HG03354 (cell line): ENCODE data around the gene DAAM2.

Experiments used
- ATAC-seq: cut with Tn5 transposase; IDR thresholded peaks from one replicate; pipeline ENCODE4 v1.9.1; 2021; ENCODE audit warnings: mild to moderate bottlenecking; ENCODE audit not compliant: unreplicated experiment, poor library complexity, severe bottlenecking

DAAM2 gene

DNA sequence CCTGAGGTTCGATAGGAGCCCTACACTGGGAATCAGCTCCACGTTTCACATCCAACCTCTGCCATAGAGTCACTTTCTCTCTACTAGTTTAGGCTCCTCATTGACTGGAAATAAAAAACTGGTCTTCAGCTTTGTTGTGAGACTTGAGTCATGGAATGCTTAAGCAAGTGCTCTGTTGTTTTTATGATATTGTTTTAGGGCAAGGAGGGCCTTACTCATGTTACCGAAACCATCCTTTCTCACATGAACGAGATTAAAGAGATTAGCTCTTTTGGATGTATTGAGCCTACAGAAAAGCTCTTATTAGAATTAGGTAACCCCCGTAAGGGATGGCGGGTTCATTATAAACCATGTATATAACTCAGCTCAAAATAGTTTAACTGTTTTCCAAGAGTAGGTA, 149.0 kb downstream of the DAAM2 start:
- no peak for ATAC-seq

DNA sequence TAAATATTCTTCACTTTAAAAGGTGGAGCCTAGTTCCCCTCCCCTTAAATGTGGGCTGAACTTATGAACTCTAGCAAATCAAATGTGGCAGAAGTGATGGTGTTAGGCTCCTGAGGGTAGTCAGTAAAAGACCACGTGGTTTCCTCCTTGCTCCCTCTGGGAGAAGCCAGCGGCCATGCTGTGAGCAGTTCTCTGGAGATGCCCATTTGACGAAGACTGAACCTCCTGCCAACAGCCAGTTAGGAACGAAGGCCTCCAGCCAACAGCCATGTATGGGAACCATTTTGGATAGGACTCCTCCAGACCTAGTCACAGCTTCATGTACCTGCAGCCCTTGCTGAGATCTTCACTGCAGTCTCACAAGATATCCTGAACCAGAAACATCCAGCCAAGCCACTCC, 149.6 kb downstream of the DAAM2 start:
- ATAC-seq = no peak

DNA sequence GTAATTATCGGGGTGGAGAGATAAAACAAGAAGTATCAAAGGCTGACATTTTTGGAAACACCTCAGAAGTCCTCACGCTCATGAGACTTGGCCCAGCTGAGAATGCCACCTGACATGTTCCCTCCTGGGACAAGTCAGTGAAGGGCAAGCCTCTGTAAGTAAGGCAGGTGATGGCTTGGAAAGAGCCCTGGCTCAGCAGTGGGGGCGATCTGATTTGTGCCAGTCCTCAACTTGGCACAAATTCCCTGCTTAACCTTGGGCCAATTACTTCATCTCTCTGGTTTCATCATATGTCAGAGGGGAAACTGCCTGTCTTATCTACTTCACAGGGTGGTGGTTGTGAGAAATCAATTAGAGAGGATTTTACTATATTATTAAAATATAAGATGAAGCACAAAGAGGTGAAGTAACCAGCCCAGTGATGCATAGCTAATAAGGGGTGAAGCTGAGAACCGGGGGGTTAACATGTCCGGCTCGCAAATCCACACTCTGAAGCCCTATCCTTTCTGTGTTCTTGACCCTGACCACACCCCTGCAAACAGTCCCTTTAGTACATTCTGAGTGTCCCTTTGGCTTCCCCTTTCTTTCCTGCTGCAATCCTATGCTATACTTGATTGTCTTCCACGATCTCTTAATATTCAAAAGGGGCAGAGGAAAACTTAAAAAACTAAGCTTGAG, 150.9 kb downstream of the DAAM2 start:
- no peak for ATAC-seq

DNA sequence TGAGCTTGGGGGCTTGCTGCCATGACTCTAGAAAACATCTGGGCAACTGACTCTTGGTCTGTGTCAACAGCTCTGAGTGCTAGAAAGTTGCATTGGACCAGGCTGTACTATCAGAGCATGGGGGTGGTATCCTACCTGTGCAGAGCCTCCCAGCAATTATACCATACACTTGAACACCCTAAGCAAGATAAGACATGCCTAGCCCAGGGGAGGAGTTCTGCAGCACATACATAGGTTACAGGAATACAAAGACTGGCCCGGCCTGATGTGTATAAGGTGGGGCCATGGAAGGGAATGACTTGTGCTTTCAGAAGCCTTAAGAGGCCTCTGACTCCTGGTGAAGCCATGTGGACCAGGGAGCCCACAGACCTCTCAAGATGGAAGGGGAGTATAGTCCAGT, 153.4 kb downstream of the DAAM2 start:
- no peak for ATAC-seq

DNA sequence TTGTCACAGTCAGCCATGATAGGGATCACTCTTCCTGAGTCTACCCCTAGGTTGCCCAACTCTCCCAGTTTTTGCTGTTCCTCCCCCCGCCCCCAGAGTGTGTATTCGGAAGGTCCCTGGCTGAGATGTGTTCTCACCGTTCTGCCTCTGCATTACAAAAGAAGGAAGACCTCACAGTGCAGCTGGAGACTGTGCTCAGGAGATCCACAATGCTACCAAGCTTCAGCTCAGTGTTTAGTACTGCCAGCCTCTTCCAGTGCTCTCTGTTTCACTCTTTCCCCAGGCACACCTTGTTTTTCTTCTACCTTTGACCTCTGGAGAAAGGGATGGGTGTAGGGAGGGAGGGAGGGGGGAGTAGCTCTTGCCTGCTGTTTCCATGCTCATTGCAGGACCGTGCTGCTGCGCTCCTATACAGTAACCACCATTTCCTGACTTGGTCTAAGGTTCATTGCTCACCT, 155.5 kb downstream of the DAAM2 start:
- no peak for ATAC-seq

DNA sequence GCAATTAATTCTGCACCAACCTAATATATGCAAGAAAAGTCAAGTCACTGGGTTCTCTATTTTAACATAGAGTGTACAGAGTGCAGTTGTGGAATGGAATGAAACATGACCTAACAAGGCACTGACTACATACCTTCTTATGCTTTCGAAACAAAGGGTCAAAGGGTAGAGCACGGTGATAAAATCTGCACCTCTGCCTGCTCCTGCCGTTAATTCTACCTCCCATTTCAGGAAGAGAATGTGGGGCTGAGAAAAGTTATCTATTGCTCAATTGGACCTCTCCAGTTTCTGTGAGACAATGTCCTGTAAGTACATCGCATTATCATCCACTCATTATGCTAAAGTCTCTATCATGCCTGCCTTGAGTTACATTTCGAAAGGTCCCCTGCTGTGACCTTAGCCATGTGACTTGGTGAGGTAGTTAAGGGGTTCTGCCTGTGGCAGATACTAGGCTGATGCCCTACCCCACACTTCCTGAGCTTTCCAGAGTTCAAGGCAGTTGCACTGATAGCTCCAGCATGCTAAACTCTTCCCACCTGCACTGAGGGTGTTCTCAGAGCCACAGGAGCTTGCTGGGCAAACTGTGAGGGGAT, 156.1 kb downstream of the DAAM2 start:
- no peak for ATAC-seq

DNA sequence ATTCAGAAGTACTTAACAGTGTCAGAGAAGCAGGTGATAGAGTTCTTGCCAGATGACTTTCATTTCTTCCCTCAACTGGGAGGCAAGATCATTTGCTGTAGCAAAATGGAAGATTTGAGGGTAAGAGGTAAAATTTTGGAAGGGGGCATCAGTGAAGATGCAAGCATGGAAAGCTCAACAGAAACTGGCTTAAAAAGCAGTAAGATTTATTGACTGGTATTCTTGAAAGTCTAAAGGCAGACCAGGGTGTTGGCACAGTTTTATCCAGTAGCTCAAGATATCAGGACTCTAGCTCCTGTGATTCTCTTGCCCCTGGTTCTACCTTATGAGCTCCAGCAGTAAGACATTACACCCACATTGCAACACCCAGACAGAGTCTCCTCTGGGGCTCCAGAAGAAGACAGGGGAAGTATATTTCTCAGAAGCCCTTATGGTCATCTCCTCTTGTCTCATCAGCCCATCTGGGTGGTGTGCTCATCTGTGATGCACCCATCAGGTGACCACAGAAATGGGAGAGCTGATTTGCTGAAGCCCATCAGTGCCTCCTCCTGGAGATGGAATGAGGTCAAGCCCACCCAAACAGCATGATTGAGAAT, 158.0 kb downstream of the DAAM2 start:
- ATAC-seq = no peak

DNA sequence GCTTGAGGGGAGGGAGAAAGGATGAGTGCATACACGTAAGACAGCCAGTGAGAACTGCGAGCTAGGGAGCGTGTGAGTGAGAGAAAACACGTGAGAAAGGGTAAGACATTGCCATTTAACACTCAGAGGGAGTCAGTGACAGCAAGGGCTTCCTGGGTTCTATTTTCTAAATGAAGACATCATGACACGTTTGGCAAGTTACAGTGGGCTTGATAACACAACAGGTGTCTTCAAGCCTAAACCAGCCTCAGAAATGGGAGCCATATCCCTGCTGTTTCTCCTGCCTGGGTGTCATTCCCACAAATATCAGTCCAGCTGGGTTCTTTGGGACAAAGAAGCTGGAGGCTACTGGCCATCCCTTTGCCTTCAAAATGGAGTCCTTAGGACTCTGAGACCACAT, 159.0 kb downstream of the DAAM2 start:
- ATAC-seq = no peak

DNA sequence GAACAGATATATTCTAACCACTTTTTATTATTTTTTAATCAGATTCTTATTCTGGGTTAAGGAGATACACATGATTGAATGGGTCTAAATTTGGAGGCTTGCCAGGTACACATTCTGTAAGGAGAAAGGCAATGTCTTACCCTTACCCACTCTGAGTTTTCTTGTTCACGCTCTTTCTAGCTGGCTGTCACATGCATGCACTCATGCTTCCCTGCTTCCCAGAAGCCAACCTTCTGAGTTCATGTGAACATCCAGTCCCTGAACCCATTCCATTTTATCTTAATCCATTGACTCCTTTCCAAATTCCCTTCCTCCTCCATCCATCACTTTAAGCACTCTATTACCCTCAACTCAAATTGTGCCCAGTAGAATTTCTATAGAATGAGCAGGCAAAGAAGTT, 159.5 kb downstream of the DAAM2 start:
- no peak for ATAC-seq

DNA sequence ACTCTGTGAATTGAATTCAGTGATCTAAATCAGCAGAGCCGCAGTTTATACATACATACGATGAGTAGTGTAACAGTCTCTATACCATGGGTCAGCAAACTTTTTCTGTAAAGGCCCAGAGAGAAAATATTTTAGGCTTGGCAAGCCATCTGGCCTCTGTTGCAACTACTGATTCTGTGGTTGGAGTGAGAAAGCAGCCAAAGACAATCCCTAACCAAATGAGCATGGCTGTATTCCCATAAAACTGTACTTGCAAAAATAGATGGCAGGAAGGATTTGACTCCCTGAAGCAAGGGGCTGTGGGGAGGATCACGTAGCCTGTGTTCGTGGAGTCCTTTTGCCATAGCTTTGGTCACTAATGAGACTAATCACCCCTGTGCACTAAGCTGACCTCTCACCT, 160.0 kb downstream of the DAAM2 start:
- no peak for ATAC-seq

DNA sequence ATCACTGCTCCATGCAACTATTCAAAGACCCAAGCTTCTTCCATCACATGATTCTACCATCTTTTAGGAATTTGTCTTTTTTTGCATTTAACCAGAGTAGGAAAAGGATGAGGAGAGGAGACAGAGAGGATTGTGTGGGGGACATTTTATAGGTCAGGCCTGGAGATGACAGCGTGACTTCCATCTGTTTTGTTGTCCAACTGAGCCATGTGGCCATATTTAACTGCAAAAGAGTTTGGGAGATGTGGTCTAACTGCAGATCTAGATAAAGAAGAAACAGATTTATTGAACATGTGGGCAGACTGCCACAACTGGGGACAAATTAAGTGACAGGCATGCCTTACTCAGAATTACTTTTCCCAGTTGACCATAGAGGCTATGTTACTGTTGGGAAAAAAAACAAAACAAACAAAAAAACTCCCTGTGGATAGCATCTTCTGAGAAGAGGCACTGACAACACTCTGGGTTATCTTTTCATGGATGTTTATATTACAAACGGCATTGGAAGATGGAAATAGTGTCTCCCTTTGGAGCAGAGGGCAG, 161.0 kb downstream of the DAAM2 start:
- ATAC-seq = no peak
